Measurements from ENCODE around the gene SUSD5.
"Not testable (repeated sequence)": the region's sequence is repeated elsewhere in the genome, so short reads cannot be mapped to it uniquely, and the experiment has no call there.

The SUSD5 gene

GRCh38 chr3:33162621-33163020 is 56.0 kb downstream of the SUSD5 start:
- not testable (repeated sequence) for H3K4me1 ChIP-seq (ENCODE audit: control insufficient read depth in 1 of 2, insufficient read depth in 2 of 2, low read length in 2 of 2); H3K36me3 ChIP-seq (ENCODE audit: control insufficient read depth in 1 of 2, insufficient read depth in 2 of 2, low read length in 2 of 2); H3K27me3 ChIP-seq (ENCODE audit: control insufficient read depth in 1 of 2, insufficient read depth in 2 of 2, low read length in 2 of 2); H3K9me3 ChIP-seq (ENCODE audit: control insufficient read depth in 1 of 2, low read length in 2 of 2); H3K4me3 ChIP-seq (ENCODE audit: low read depth in 1 of 2, low read length in 2 of 2); H3K9ac ChIP-seq (ENCODE audit: low read depth in 1 of 2, low read length in 2 of 2); H3K27ac ChIP-seq (ENCODE audit: low read depth, low read length)

- Histone ChIP-seq H3K9me3 (ENCODE audit: control insufficient read depth in 1 of 2, low read length in 2 of 2) (no peaks in the 10 kb centered on the region), H3K27me3 (ENCODE audit: control insufficient read depth in 1 of 2, insufficient read depth in 2 of 2, low read length in 2 of 2) (no peaks in the 10 kb centered on the region), H3K36me3 (ENCODE audit: control insufficient read depth in 1 of 2, insufficient read depth in 2 of 2, low read length in 2 of 2) (no peaks in the 10 kb centered on the region), H3K4me3 (ENCODE audit: low read depth in 1 of 2, low read length in 2 of 2) (no peak overlapping the region), H3K9ac (ENCODE audit: low read depth in 1 of 2, low read length in 2 of 2) (no peak overlapping the region), H3K27ac (ENCODE audit: low read depth, low read length) (no peak overlapping the region), H3K4me1 (ENCODE audit: control insufficient read depth in 1 of 2, insufficient read depth in 2 of 2, low read length in 2 of 2) (no peaks in the 10 kb centered on the region)
These were observed 58.6 kb downstream of the SUSD5 start for GRCh38 chr3:33159981-33160380.

GRCh38 chr3:33159234-33159633 is 59.4 kb downstream of the SUSD5 start:
- Histone ChIP-seq H3K4me1 (ENCODE audit: control insufficient read depth in 1 of 2, insufficient read depth in 2 of 2, low read length in 2 of 2) (no peaks in the 10 kb centered on the region), H3K27ac (ENCODE audit: low read depth, low read length) (no peak overlapping the region), H3K27me3 (ENCODE audit: control insufficient read depth in 1 of 2, insufficient read depth in 2 of 2, low read length in 2 of 2) (no peaks in the 10 kb centered on the region), H3K9me3 (ENCODE audit: control insufficient read depth in 1 of 2, low read length in 2 of 2) (no peaks in the 10 kb centered on the region), H3K36me3 (ENCODE audit: control insufficient read depth in 1 of 2, insufficient read depth in 2 of 2, low read length in 2 of 2) (no peaks in the 10 kb centered on the region), H3K9ac (ENCODE audit: low read depth in 1 of 2, low read length in 2 of 2) (no peak overlapping the region), H3K4me3 (ENCODE audit: low read depth in 1 of 2, low read length in 2 of 2) (no peak overlapping the region)

- no peaks in the 10 kb centered on the region for H3K4me1 ChIP-seq (ENCODE audit: control insufficient read depth in 1 of 2, insufficient read depth in 2 of 2, low read length in 2 of 2)
- no peaks in the 10 kb centered on the region for H3K27me3 ChIP-seq (ENCODE audit: control insufficient read depth in 1 of 2, insufficient read depth in 2 of 2, low read length in 2 of 2)
- no peak overlapping the region for H3K27ac ChIP-seq (ENCODE audit: low read depth, low read length)
- no peak overlapping the region for H3K4me3 ChIP-seq (ENCODE audit: low read depth in 1 of 2, low read length in 2 of 2)
- no peak overlapping the region for H3K9ac ChIP-seq (ENCODE audit: low read depth in 1 of 2, low read length in 2 of 2)
- H3K9me3 ChIP-seq (ENCODE audit: control insufficient read depth in 1 of 2, low read length in 2 of 2), result no peaks in the 10 kb centered on the region
- H3K36me3 ChIP-seq (ENCODE audit: control insufficient read depth in 1 of 2, insufficient read depth in 2 of 2, low read length in 2 of 2), result no peaks in the 10 kb centered on the region
These were observed 63.3 kb downstream of the SUSD5 start for GRCh38 chr3:33155301-33155700.

GRCh38 chr3:33153782-33154181 is 64.8 kb downstream of the SUSD5 start:
- no peaks in the 10 kb centered on the region for H3K27me3 ChIP-seq (ENCODE audit: control insufficient read depth in 1 of 2, insufficient read depth in 2 of 2, low read length in 2 of 2)
- no peaks in the 10 kb centered on the region for H3K9me3 ChIP-seq (ENCODE audit: control insufficient read depth in 1 of 2, low read length in 2 of 2)
- no peaks in the 10 kb centered on the region for H3K36me3 ChIP-seq (ENCODE audit: control insufficient read depth in 1 of 2, insufficient read depth in 2 of 2, low read length in 2 of 2)
- no peak overlapping the region for H3K27ac ChIP-seq (ENCODE audit: low read depth, low read length)
- peaks cover 0 to 3% of the 10 kb centered on the region in 2 donors for H3K4me1 ChIP-seq (ENCODE audit: control insufficient read depth in 1 of 2, insufficient read depth in 2 of 2, low read length in 2 of 2)
- no peak overlapping the region for H3K9ac ChIP-seq (ENCODE audit: low read depth in 1 of 2, low read length in 2 of 2)
- no peak overlapping the region for H3K4me3 ChIP-seq (ENCODE audit: low read depth in 1 of 2, low read length in 2 of 2)

- H3K9ac ChIP-seq (ENCODE audit: low read depth in 1 of 2, low read length in 2 of 2), result no peak overlapping the region
- no peaks in the 10 kb centered on the region for H3K27me3 ChIP-seq (ENCODE audit: control insufficient read depth in 1 of 2, insufficient read depth in 2 of 2, low read length in 2 of 2)
- no peaks in the 10 kb centered on the region for H3K9me3 ChIP-seq (ENCODE audit: control insufficient read depth in 1 of 2, low read length in 2 of 2)
- H3K4me3 ChIP-seq (ENCODE audit: low read depth in 1 of 2, low read length in 2 of 2), result no peak overlapping the region
- peaks cover 0 to 3% of the 10 kb centered on the region in 2 donors for H3K4me1 ChIP-seq (ENCODE audit: control insufficient read depth in 1 of 2, insufficient read depth in 2 of 2, low read length in 2 of 2)
- no peaks in the 10 kb centered on the region for H3K36me3 ChIP-seq (ENCODE audit: control insufficient read depth in 1 of 2, insufficient read depth in 2 of 2, low read length in 2 of 2)
- no peak overlapping the region for H3K27ac ChIP-seq (ENCODE audit: low read depth, low read length)
These were observed 65.9 kb downstream of the SUSD5 start for GRCh38 chr3:33152363-33153360.

- Histone ChIP-seq H3K27ac (ENCODE audit: low read depth, low read length) (no peak overlapping the region), H3K9ac (ENCODE audit: low read depth in 1 of 2, low read length in 2 of 2) (no peak overlapping the region), H3K4me1 (ENCODE audit: control insufficient read depth in 1 of 2, insufficient read depth in 2 of 2, low read length in 2 of 2) (peaks cover 0 to 3% of the 10 kb centered on the region in 2 donors), H3K27me3 (ENCODE audit: control insufficient read depth in 1 of 2, insufficient read depth in 2 of 2, low read length in 2 of 2) (no peaks in the 10 kb centered on the region), H3K36me3 (ENCODE audit: control insufficient read depth in 1 of 2, insufficient read depth in 2 of 2, low read length in 2 of 2) (peaks cover 4 to 7% of the 10 kb centered on the region in 2 donors), H3K9me3 (ENCODE audit: control insufficient read depth in 1 of 2, low read length in 2 of 2) (no peaks in the 10 kb centered on the region), H3K4me3 (ENCODE audit: low read depth in 1 of 2, low read length in 2 of 2) (no peak overlapping the region)
These were observed 69.3 kb downstream of the SUSD5 start for GRCh38 chr3:33149342-33149741.

GRCh38 chr3:33146791-33147445 is 71.7 kb downstream of the SUSD5 start:
- H3K9me3 ChIP-seq (ENCODE audit: control insufficient read depth in 1 of 2, low read length in 2 of 2), result no peaks in the 10 kb centered on the region
- no peak overlapping the region for H3K27ac ChIP-seq (ENCODE audit: low read depth, low read length)
- no peaks in the 10 kb centered on the region for H3K27me3 ChIP-seq (ENCODE audit: control insufficient read depth in 1 of 2, insufficient read depth in 2 of 2, low read length in 2 of 2)
- no peak overlapping the region for H3K9ac ChIP-seq (ENCODE audit: low read depth in 1 of 2, low read length in 2 of 2)
- H3K4me3 ChIP-seq (ENCODE audit: low read depth in 1 of 2, low read length in 2 of 2), result no peak overlapping the region
- peaks cover 10 to 23% of the 10 kb centered on the region in 2 donors for H3K36me3 ChIP-seq (ENCODE audit: control insufficient read depth in 1 of 2, insufficient read depth in 2 of 2, low read length in 2 of 2)
- H3K4me1 ChIP-seq (ENCODE audit: control insufficient read depth in 1 of 2, insufficient read depth in 2 of 2, low read length in 2 of 2), result peaks cover 0 to 3% of the 10 kb centered on the region in 2 donors

GRCh38 chr3:33145901-33146580 is 72.6 kb downstream of the SUSD5 start:
- Histone ChIP-seq H3K4me3 (ENCODE audit: low read depth in 1 of 2, low read length in 2 of 2) (no peak overlapping the region), H3K27me3 (ENCODE audit: control insufficient read depth in 1 of 2, insufficient read depth in 2 of 2, low read length in 2 of 2) (no peaks in the 10 kb centered on the region), H3K27ac (ENCODE audit: low read depth, low read length) (no peak overlapping the region), H3K4me1 (ENCODE audit: control insufficient read depth in 1 of 2, insufficient read depth in 2 of 2, low read length in 2 of 2) (peaks cover 0 to 3% of the 10 kb centered on the region in 2 donors), H3K9me3 (ENCODE audit: control insufficient read depth in 1 of 2, low read length in 2 of 2) (no peaks in the 10 kb centered on the region), H3K36me3 (ENCODE audit: control insufficient read depth in 1 of 2, insufficient read depth in 2 of 2, low read length in 2 of 2) (peaks cover 10 to 28% of the 10 kb centered on the region in 2 donors), H3K9ac (ENCODE audit: low read depth in 1 of 2, low read length in 2 of 2) (no peak overlapping the region)
